DMS153 (cell line): ENCODE measurements around the gene CACNA2D1.

Experiments
- DNase-seq: peaks from one replicate; lab custom pipeline; 2025; lab: John Stamatoyannopoulos, UW

CACNA2D1 gene

GRCh38 chr7:82343716-82344115, 99.9 kb downstream of the CACNA2D1 start:
- DNase-seq = no peak

DNA sequence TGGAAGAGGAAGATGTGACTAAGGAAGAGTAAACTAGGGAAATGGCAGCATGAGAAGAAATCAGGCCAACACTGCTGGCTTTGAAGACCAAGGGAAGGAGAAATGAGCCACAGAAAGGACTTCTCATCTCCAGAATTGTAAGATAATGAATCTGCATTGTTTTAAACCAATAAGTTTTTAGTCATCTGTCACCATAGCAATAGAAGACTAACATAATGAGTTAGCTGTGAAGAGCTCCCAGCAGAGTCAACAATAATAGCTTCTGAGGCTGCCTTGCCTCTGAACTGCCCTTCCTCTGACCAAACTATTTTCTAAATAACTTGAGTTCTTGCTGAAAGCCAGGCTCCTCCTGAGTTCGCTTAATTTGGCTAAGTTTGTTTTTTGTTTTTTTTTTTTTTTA, 103.6 kb downstream of the CACNA2D1 start:
- no peak for DNase-seq

DNA sequence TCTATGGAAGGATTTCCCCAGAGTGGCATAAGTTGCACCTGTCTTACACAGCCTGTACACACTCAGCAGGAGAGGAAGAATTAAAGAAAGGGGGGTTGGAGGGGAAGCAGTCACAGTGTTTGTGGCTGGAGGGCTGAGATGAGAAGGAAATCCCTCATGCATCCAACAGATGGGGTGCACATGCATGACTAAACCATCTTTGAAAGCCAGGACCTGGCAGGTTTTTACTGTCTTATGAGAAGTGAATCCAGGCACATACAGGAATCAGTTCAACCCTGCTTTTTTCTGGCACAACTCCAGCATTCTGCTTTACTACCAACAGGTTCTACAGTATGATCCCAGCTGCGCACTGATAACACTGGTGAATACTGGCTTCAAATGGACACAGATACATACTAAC, 107.7 kb downstream of the CACNA2D1 start:
- peak; percentile 89 for DNase-seq

DNA sequence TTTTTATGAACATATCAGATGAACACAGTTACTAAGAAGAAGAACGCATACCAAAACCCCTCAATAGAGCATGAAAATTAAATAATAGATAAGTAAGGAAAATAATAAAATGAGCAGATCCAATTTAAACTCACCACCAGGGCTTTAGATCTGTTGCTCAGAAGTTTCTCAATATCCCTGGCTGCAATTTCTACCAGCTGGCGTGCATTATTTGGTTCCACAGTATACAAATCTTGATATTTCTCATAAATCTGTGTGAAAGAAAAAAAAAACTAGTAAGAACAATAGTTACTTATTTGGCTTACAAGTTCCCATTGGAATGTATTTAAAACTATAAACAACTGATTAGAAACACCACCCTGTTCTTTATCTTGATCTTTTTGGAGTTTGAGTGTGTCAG, 108.6 kb downstream of the CACNA2D1 start:
- DNase-seq = no peak

GRCh38 chr7:82331234-82331633, 112.3 kb downstream of the CACNA2D1 start:
- DNase-seq = no peak

DNA sequence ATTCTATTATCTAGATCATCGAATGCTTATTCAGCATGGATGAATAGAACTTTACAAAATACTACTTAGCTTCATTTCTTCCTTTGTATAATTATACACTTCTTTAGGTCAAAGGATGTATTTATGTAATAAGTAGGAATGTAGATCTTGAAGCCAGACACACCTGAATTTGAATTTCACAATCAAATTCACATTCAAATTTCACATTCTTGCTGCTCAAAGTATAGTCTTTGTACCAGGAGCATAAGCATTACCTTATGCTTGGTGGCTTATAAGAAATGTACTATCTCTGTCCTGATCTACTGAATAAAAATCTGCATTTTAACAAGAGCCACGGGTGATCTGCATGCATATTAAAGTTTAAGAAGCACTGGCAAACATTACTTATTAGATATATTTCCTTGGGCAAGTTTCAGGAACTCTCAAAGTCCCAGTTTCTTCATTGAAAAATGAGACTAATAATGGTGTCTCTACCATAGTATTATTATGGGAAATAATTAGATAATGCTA, 112.8 kb downstream of the CACNA2D1 start:
- DNase-seq = no peak

DNA sequence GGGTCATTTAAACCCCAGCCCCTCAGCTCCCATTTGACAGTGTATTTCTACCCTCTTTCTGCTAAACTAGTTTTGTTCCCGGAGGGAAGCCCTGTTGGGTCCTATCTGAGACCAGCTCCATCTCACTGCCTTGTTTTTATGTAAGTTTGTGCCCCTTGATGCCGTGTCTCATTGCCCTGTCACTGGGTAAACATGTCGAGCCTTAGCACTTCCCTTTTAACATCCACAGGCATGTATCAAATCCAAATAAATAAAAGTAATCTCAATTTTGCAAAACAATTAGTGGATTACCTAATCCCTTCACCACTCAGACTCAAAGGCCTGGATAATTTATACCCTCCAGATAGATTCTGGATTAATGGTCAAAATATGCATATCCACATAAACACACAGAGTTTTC, 115.7 kb downstream of the CACNA2D1 start:
- no peak for DNase-seq

- DNase-seq = no peak
Measured at GRCh38 chr7:82325416-82325815, 118.2 kb downstream of the CACNA2D1 start.

- DNase-seq = no peak
Measured at GRCh38 chr7:82323806-82324205, 119.8 kb downstream of the CACNA2D1 start.

DNA sequence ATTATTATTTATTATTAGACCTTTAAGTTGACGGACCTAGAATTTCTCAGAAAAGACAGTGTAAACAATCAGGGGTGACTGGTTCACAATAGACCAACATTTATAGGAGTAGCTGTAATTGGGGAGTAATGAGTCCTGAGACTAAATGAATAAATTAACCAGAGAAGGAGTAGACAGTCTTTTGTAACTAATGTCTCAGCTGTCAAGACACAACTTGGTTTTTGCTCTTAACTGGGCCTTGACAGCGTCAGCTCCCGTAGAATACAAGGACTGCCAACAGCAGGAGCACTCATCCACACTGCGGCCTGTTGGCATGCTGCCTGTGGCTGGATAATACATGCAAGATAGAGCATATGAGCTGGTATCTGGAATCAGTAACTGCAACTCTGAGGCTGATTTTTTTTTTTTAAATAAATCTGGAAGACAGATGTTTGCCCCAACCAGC, 123.9 kb downstream of the CACNA2D1 start:
- DNase-seq = peak; percentile 74

GRCh38 chr7:82318786-82319185, 124.8 kb downstream of the CACNA2D1 start:
- no peak for DNase-seq

DNA sequence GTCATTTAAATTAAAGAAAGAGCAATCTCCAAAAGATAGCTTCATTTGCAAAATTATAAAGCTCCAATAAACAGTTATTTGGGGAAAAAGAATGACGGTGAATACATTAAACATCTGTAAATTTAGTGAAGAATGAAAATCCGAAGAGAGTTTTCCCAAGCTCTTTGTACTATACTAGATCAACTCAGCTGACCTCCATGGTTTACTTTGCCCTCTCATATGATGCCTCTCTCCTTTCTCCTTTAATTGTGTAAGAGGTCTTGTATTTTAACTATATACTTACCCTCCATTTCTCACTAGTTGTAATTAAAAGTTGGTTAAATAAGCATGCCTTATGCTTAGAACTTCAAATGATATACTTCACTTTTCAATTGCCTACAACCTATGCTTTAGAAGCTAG, 125.8 kb downstream of the CACNA2D1 start:
- DNase-seq = no peak

GRCh38 chr7:82317257-82317721, 126.3 kb downstream of the CACNA2D1 start:
- DNase-seq = no peak

DNA sequence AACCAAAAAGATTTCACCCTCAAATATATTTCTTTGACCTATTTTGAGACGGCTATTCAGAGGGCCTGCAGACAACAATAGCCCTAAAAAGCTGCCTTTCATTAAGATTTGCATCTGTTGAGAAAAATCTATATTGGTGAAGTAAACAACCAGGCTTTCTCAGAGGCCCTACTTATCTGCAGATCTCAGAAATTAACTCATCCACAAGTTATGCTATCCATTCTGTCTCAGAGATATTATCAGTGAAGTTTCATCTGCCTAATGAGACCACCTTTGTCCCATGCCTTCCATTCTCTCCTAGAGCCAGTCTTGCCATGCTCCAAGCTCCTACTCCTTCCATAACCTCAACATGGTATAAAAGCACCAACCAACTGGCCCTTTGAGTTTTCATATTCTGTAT, 130.3 kb downstream of the CACNA2D1 start:
- DNase-seq = no peak

GRCh38 chr7:82312646-82313045, 130.9 kb downstream of the CACNA2D1 start:
- DNase-seq = no peak

DNA sequence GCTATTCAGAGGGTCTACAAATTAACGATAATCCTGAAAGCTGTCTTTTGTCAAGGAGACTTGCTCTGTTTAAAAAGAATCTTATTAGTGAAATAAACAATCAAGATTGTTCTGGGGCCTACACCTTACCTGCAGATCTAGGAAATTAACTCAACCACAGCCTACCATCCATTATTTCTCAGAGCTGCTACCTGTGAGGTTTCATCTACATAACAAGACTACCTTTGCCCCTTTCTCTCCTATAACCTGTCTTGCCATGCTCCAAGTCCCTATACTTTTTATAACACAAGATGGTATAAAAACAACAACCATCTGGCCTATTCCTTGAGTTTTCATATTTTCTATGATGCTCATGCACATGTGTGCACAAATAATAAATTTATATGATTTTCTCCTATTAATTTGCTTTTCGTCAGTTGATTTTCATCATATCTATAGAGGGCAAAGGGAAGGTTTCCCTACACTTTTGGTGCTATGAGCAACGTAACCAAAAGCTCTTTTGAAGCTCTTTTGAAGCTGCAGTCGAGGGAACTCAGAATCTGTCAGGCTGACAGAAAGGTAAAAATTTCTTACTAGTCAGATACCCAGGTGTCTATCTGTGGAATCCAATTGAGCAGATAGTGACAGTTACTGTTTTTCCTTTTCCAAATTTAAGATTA, 138.1 kb downstream of the CACNA2D1 start:
- DNase-seq = no peak

DNA sequence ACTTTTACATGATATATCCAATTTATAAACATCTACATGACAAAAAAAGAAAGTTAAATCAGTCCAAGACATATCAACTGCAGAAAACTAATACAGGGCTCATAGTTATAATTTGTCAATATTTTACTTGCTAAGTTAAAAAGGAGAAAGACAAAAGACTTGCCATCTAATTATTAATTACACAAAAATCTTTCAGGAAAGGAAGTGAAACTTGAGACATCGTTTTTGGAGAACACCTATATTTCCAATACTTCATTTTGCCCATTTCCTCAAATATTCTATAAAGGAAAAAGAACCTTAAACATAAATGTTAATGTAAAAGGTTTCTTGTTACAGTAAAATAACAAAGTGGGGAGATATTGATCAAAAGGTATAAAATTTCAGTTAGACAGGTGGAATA, 148.7 kb downstream of the CACNA2D1 start:
- no peak for DNase-seq

DNA sequence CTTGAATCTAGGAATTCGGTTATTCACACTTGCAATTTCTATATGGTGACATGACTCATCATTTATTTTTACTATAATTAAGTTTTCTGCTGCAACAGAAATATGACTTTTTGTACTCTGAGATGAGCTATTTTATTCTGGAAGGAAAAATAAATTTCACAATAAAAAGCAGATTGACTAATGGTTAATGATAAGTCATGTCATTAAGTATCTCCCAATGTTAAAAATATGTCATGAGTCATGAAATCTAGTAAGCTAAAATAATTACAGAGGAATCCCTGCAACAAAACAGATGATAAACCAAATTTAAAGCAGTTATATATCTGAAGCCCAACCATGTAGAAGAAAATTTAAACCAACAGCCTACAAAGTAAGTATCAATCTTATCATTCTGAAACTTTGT, 149.2 kb downstream of the CACNA2D1 start:
- DNase-seq = no peak

GRCh38 chr7:82293467-82293866, 150.1 kb downstream of the CACNA2D1 start:
- no peak for DNase-seq

- DNase-seq = no peak
Measured at GRCh38 chr7:82291931-82292330, 151.6 kb downstream of the CACNA2D1 start.

- DNase-seq = no peak
Measured at GRCh38 chr7:82289889-82290288, 153.7 kb downstream of the CACNA2D1 start.

DNA sequence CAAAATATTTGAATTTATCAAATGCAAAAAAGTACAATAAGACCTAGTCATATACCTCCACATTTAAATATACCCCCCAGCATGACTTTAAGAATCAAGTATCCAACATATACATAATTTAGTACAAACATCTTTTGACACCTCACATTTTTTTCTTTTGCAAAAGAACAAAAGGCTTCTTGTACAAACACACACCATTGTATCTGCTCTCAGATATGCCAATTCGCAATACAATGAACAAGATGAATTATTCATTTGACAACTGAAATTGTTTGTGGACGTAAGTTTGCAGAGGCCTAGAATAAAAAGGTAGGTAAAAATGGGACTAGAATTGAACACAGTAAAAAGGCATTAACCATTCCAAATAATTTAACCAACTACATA, 154.4 kb downstream of the CACNA2D1 start:
- peak; percentile 39 for DNase-seq

GRCh38 chr7:82286798-82287140, 156.8 kb downstream of the CACNA2D1 start:
- no peak for DNase-seq

GRCh38 chr7:82286096-82286797, 157.3 kb downstream of the CACNA2D1 start:
- DNase-seq = no peak
